GM18498 (cell line): Measurements from ENCODE around the gene UNG.
A peak's percentile ranks its signal among the peaks of the same experiment; 100 is the strongest.

ENCODE experiments used
- ATAC-seq: cut with Tn5 transposase; IDR thresholded peaks from one replicate; pipeline ENCODE4 v1.9.1; 2021; ENCODE audit warnings: mild to moderate bottlenecking, moderate library complexity; ENCODE audit not compliant: unreplicated experiment

The UNG gene

DNA sequence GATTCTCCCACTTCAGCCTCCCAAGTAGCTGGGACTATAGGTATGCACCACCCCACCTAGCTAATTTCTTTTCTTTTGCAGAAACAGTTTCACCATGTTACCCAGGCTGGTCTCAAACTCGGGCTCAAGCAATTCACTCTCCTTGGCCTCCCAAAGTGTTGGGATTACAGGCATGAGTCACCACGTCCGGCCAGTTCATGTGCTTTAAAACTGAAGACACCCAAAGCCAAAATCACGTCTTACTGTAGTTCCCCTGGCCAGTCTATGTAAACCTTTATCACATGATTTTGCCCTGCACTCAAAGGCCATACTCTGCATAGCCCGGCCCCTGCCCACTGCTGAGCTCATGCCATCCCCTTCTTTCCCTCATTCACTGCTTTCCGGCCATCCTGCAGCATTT is 8.6 kb upstream of the UNG start:
- ATAC-seq: no peak

DNA sequence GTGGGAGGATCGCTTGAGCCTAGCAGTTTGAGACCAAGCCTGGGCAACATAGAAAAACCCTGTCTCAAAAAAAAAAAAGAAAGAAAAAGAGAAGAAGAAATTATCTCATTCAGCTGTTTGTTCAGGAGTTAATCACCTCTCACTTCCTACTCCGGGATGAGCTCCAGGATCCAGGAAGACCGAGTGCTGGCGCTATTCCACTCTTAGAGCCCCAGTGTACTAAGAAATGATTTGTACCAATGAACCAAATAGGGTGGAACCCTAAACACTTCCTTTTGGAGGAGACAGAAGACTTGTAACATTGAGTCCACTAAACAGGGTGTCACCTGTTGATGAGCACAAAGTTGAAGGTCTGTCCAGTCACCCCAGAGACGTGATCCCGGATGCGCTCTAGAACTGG is 7.7 kb upstream of the UNG start:
- ATAC-seq: no peak

DNA sequence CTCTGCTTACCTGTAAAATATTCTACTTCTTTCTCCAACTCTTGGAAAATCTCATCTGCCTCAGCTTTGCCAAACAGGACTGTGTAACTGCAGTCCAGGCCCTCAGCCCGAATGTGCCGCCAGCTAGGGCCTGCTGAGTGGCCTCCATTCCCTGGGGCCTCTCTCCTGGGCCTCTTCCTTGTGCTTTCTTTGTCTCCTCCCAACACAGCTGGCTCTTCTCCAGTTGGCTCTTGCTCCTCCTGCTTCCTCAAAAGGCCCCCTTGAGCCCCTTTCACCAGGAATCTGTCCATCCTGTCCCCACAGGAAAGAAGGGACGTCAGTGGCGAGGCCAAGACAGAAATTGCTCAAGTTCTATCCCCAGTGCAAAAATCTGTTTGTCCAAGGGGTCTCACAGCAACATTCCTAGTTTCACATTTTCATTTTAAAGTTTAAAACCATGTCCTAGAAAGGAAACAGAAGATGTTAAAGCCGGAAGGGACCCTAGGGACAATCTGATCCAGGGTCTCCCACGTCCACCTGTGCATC is 4.8 kb upstream of the UNG start:
- no peak for ATAC-seq

DNA sequence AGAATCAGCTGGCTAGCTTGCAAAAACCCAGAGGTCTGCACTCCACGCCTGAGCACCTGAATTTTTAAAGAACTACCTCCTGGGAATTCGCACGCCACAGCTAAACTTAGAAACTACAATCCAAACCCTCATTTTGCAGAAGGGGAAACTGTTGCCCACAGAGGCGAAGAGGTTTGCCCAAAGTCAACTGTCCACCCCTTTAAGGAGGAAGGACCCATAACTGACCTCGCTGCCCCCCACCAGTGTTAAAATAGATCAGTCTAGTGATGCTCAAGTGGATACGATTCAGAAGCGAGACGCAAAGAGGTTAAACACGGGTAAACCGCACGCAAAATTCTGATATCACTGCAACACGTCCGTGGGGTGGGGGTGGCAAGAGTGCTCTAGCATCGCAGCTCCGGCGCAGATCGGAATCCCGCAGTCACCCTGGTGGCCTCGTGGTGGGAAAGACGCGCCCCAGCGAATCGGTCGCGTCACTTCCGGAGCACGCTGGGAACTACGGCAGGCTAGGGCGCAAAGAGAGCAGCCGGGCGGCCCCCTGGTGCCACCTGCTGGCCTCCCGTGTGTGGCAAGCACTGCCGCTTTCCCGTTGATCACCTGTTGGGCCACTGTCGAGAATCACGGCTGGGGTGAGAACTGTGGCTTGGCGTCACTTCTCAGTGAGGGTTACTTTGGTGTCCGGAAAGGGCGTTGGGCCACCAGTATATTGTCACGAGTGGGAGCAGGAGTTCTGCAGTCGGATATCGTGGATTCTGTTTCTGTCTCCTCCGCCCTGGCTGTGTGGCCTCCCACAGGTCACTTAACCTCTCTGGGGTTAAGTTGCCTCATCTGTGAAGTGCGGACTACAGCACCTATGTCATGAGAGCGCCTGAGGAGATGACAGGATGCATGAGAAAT is 4.1 kb upstream of the UNG start, which contains the start of gene ALKBH2:
Gene ALKBH2 (minus strand): TSS at position 451 of the 897 bp plus-strand sequence. CDS start 686 bp downstream, outside the sequence.
- ATAC-seq: peak; percentile 67

DNA sequence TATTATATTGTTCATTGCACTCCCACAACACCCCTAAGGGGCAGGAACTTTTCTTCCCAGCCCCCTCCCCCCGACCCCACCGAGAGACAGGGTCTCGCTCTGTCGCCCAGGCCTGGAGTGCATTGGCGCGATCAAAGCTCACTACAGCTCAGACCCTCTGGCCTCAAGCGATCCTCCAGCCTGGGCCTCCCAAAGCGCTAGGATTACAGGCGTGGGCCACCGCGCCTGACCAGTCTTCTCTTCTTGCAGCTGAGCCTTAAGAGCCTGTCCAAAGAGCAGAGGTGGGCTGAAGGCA is 310 bp upstream of the UNG start:
- no peak for ATAC-seq

DNA sequence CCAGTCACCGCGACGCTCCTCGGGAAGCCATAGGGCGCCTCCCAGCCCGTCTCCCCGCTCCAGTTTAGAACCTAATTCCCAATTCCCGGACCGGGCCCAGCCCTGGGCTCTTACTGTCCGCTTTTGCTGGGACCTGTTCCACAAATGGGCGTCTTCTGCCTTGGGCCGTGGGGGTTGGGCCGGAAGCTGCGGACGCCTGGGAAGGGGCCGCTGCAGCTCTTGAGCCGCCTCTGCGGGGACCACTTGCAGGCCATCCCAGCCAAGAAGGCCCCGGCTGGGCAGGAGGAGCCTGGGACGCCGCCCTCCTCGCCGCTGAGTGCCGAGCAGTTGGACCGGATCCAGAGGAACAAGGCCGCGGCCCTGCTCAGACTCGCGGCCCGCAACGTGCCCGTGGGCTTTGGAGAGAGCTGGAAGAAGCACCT is 797 bp downstream of the UNG start:
- ATAC-seq: peak; percentile 31

DNA sequence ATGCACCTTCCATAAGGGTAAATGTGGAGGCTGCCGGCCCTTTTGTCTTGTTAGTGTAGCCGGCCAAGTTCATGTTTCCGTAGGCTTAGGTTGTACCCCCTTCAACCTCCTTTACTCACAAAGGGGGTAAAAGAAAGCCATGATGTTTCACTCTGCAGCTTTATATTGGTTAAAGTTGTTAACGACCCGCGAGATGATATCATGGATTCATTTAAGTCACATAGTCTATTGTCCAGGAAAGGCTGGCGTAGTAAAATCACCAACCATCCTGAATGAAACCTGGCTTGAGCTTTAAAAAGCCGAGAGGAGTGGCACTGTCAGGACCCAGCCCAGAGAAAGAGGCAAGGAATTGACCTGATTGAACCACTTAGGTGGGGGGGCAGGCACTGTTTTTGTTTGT is 1.3 kb downstream of the UNG start:
- ATAC-seq: no peak

DNA sequence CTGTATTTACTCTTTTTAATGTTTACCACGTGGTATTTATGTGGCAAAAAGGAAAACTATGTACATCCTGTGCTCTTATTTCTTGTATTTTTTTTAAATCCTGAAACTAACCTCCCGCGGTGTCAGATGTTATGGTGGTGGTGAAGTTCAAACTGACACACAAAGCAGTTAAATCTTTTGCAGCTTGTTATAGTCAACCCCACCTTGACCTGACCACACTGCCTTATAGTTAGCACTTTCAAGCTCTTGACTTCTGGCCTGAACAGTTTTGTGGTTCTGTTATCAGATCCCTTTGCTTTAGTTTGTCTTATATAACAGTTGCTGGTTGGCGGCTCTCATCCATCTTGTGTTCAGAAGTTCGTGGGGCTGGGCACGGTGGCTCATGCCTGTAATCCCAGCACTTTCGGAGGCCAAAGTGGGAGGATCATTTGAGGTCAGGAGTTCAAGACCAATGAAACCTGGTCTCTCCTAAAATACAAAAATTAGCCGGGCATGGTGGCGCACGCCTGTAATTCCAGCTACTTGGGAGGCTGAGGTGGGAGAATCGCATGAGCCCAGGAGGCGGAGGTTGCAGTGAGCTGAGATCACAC is 2.1 kb downstream of the UNG start:
- no peak for ATAC-seq

DNA sequence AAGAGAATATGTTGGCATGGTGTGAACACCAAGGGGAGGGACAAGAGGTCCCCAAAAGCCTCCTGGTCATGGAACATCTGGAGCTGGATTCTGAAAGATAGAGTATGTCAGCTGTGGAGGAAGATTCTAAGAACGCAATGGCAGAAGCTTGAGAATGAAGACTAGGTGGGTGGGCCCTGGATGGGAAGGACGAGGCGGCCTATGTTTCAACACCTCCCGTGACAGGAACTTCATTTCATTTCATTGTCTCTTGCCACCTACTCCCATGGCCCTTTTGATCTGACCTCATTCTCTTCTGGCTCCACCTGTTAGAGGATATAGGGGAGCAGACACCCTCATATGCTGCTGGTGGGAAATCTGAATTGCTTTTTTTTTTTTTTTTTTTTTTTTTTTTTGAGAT is 3.3 kb downstream of the UNG start:
- ATAC-seq: no peak

DNA sequence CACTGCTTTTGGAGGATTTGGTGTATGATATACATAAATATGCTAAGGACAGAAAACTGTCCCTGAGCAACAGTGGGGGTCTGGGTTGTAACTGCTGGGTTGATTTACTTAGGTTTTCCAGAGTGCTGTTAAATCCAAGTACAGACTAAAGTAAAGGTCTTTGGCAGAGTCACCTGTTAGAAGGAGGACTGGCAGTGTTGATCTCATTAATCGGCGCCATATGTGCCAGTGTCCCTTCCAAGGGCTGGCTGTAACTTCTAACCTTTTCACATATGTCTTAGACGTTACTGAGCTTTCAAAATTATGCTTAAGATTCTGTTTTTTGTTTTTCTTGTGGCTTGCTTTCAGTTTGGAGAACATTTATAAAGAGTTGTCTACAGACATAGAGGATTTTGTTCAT is 5.1 kb downstream of the UNG start:
- ATAC-seq: no peak

DNA sequence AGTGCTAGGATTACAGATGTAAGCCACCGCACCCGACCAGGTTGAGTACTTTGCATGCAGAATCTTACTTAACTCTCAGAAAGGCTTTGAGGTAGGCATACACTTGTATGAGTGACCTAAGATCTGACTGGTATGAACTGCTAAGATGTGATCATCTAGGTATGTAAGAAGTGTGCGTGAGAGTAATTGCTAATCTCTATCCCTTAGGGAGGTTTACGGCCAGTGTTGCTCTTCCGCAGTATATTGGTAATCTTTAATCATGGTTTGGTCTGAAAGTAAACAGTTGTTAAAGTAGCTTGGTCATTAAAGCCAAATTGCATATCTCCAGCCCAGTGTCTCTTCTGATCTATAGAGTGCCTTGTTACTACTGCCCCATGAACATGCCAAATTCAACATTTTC is 7.8 kb downstream of the UNG start:
- ATAC-seq: no peak

DNA sequence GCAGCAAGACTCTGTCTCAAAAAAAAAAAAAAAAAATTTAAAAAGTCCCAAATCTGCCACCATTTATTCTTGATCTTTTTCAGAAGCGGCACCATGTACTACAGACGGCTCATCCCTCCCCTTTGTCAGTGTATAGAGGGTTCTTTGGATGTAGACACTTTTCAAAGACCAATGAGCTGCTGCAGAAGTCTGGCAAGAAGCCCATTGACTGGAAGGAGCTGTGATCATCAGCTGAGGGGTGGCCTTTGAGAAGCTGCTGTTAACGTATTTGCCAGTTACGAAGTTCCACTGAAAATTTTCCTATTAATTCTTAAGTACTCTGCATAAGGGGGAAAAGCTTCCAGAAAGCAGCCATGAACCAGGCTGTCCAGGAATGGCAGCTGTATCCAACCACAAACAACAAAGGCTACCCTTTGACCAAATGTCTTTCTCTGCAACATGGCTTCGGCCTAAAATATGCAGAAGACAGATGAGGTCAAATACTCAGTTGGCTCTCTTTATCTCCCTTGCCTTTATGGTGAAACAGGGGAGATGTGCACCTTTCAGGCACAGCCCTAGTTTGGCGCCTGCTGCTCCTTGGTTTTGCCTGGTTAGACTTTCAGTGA is 12.5 kb downstream of the UNG start:
- ATAC-seq: no peak

DNA sequence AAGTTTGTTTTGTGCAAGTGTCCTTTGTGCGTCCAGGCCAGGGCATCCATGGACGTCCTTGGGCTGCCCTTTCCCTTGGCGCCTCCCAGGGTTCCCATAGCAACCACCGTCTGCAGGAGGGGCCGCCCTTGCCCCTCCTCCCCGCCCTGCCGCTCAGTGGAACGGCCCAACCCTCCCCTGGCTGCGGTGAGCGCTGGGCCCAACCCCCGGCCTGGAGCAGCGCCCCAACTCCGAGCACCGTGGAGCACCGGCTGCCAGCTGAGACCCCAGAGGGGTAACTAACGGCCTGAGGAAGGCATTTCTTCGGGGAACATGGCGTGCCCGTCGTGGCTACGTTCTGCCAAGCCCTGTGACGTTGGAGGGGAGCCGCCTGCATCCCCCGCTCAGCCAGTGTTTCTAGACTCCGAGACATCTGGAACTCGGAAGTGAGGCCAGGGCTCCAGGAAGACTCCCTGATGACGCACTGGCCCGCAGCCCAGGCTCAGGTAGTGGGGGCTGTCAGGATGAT is 13.6 kb downstream of the UNG start:
- peak; percentile 61 for ATAC-seq

DNA sequence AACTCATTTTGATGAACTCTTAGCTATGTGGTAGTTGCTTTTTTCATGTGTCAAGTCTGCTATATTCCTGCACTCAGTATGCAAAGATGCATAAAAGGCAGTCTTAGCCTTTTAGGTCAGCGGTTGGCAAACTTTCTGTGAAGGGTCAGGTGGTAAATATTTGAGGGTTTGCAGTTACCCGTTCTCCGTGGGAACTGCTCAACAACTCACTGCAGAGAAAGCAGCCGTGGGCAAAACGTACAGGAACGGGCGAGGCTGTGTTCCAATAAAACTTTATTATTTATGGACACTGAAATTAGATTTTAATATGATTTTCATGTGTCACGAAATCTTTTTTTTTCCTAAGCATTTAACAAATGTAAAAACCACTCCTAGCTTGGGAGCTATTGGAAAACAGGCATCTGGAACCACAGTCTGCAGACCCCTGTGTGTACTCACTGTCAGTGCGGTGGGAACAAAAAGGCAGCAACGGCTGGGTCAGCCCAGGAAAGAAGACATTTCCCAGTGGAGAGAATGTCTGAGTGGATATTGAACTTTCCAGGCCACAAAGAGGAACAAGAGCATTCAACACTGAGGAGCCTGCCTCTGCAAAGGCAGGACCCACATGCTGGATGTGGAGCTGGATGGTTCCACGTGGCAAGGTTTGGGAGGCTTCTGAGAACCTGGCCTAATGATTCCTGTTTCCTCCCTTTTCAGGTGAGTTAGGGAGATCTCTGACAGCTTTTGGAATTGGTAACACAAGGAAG is 15.5 kb downstream of the UNG start:
- ATAC-seq: no peak

DNA sequence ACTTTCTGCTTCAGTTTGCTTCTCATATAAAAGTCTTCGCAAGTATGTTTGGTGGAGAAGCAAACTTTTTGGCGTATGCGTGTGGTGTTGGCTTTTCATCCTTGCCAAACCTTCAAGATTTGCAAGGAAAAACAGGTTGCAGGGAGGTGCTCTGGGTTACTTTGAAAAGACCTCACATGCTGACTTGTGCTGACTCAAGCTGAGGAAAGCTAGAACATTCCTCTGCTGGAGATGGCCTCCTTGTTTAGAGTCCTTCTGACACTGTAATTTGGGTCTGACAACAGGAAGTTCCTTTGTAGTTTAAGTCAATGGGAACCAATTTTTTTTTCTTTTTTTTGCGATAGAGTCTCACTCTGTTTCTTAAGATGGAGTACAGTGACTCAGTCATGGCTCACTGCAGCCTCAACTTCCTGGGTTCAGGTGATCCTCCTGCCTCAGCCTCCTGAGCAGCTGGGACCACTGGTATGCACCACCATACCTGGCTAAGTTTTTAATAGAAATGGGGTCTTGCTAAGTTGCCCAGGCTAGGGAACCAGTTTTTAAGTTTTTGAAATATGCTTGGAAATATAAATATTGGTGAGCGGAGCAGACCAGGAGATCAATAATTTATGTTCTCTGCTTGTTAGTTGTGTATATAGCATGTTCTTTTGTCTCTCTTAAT is 16.4 kb downstream of the UNG start:
- no peak for ATAC-seq

DNA sequence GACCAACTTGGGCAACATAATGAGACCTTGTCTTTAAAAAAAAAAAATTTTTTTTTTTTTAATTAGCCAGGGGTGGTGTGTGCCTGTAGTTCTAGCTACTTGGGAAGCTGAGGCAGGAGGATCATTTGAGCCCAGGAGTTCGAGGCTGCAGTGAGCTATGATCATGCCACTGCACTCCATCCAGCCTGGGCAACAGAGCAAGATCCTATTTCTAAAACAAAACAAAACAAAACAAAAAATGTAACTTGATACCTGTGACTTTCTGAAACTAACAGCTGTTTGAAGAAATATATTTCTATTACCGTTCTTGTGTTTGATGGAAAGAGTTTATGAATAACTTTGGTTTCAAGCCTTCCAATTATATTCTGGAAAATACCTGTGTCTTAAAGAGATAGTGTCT is 17.2 kb downstream of the UNG start:
- no peak for ATAC-seq

DNA sequence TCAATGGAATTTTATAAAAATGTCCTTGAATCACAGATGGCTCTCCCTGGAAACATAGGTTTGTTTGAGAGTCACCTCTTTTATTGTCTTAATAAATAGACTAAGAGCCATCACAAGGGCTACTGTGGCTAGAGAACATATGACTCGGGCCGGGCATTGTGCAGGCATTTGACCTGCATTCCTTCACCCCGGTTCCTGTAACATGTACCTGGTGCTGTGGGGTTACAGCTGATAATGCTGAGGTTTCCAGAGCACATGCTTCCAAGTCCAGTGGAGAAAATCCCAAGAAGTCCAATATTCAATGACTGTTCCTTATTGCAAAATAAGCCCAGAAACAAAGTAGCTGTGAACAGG is 18.0 kb downstream of the UNG start:
- no peak for ATAC-seq

DNA sequence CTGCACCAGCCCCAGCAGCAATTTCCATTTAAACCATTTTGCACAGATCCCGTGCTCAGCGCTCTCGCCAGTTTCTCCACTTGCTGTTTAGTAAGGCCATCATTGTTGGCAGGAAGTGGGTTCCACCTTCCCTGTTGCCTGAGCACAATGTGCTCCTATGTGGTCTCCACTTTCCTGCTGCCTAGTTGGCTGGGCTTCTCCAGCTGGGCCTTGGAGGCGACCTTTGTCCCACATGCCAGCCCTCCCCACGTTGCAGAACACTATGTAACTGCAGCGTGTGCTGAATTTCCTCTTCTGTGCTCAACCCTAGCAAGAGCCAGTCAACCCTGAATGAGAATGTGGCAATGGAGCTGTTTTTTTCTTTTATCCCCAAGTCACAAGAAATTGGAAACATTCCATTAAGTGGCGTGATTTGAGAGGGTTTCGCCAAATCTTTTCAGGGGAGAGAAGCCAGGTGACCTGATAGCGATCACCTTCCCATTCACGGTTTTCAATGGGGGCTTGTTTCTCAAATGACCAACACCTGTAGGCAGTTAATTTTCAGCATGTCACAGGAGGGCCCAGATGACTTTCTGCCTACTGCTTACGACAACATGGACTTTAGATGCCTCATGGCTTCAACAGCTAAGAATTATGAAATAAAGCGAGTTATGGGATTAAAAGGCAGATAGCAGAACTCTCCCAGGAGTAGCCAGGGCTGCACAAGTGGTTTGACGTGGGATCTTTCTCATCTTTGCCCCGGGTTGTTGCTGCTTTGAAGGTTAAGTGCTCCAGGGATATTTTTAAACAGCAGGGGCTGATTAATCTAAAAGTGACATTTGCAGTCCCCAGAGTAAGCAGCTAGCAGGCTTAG is 18.6 kb downstream of the UNG start, which contains the start of gene ACACB:
Gene ACACB (plus strand): TSS at position 830 of the 853 bp plus-strand sequence. CDS start 22,819 bp downstream, outside the sequence.
- no peak for ATAC-seq

DNA sequence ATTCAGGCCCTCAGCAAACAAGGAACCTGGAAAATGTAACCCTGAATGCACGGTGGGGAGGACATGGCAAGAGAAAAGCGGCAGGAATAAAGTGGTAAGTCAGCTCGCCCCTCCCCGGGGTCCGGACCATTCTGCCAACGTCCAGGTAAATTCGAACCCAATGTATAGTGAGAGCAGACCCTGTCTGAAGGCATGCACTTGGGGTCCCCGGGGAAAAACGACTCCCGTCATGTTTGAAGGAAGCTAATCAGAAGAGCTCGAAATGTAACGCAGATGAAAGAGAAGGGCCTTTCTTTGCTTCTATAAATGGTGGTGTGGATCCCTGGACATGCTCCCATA is 19.2 kb downstream of the UNG start:
- no peak for ATAC-seq

DNA sequence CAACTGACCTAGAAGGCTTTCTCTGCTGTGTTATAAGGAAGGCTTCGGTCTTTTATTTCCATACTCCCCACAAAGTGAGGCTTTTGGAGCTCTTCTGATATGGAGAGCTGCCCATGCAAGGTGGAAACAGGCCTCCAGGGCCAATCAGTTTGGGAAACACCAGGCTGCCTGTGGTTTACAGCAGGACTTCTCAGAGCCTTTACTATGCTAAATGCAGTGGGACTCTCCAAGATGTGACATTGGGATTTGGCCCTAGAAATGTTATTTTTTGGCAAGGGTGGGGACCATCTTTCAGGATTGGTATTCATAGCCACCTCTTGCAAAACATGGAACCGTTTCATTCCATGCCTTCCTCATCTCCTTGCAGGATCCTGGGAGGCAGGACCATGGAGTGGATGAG is 22.7 kb downstream of the UNG start:
- no peak for ATAC-seq
